IPS-NIHi7 (cell line): ENCODE measurements around the gene MALAT1.
A peak's percentile ranks its signal among the peaks of the same experiment; 100 is the strongest.

Experiments
- DNase-seq: peaks from one replicate; pipeline ENCODE4 v3.0.0; 2012; ENCODE audit warnings: mixed read lengths; ENCODE audit errors: extremely low spot score

The MALAT1 gene

GRCh38 chr11:65538915-65539743 is 40.3 kb downstream of the MALAT1 start:
- DNase-seq = peak; percentile 57

GRCh38 chr11:65539744-65540289 is 41.0 kb downstream of the MALAT1 start:
- DNase-seq = peak; percentile 75

- DNase-seq = peak; percentile 98
These were observed 41.6 kb downstream of the MALAT1 start for GRCh38 chr11:65540290-65541092.

- no peak for DNase-seq
These were observed 42.5 kb downstream of the MALAT1 start for GRCh38 chr11:65541093-65541982.

GRCh38 chr11:65542738-65543390 is 44.0 kb downstream of the MALAT1 start:
- no peak for DNase-seq

- DNase-seq = no peak
These were observed 47.0 kb downstream of the MALAT1 start for GRCh38 chr11:65545853-65546216.

GRCh38 chr11:65546217-65546958 is 47.5 kb downstream of the MALAT1 start:
- peak; percentile 96 for DNase-seq

- no peak for DNase-seq
These were observed 48.7 kb downstream of the MALAT1 start for GRCh38 chr11:65547446-65548125.

GRCh38 chr11:65548395-65548794 is 49.5 kb downstream of the MALAT1 start:
- DNase-seq = no peak

- DNase-seq = no peak
These were observed 50.3 kb downstream of the MALAT1 start for GRCh38 chr11:65549096-65549495.

- no peak for DNase-seq
These were observed 52.9 kb downstream of the MALAT1 start for GRCh38 chr11:65551572-65552387.

- DNase-seq = no peak
These were observed 53.6 kb downstream of the MALAT1 start for GRCh38 chr11:65552388-65552951.

- DNase-seq = no peak
These were observed 54.6 kb downstream of the MALAT1 start for GRCh38 chr11:65553301-65554001.

GRCh38 chr11:65554057-65554818 is 55.4 kb downstream of the MALAT1 start:
- DNase-seq = no peak

- no peak for DNase-seq
These were observed 56.1 kb downstream of the MALAT1 start for GRCh38 chr11:65554842-65555430.

GRCh38 chr11:65555693-65556231 is 56.9 kb downstream of the MALAT1 start:
- no peak for DNase-seq
